ENCODE data around the gene ITSN2. TPM values are rescaled to one million over a fixed set of nuclear protein-coding genes. Genes with fewer than 3 reads are reported as not detected.

ITSN2 gene
- total RNA-seq, 1 experiment from 2014 or later = 21.9 TPM

DNA sequence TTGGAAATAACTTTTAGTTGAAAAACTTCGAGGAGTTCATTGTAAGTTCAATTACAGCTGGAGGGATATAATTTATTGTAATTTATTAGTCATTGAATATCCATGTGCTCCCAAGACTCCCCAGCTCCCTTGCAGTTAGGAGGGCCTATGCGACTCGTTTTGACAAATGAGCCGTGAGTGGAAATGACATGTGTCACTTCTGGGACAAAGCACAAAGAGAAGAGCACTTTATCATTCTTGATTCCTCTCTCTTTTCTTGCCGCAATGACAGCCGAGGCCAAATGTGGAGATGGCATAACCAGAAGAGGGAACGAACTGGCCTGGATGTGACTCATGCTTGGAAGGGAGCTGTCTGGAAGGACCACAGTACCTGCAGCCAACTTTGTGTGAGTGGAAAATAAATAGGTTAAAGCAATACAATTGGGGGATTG is 44.2 kb upstream of the ITSN2 start:
- Histone ChIP-seq H3K79me2 (ENCODE audit: low read length) (no peaks in the 10 kb centered on the region), H3K4me3 (ENCODE audit: low read length) (no peak overlapping the region), H3K36me3 (ENCODE audit: low read depth, low read length) (no peaks in the 10 kb centered on the region), H3K27ac (ENCODE audit: low read length) (no peak overlapping the region), H3K27me3 (ENCODE audit: low read length) (no peaks in the 10 kb centered on the region), H2AFZ (ENCODE audit: low read length) (peak overlapping the region; percentile 49; the same call in 1 of the 2 replicates), H3K9ac (ENCODE audit: low read length) (no peak overlapping the region), H3F3A (ENCODE audit: low read length, unreplicated experiment) (peaks cover 4% of the 10 kb centered on the region), H3K9me3 (ENCODE audit: low read length) (no peaks in the 10 kb centered on the region), H4K20me1 (ENCODE audit: low read length) (no peaks in the 10 kb centered on the region), H3K4me1 (ENCODE audit: insufficient read depth, low read length) (peaks cover 5% of the 10 kb centered on the region), H3K9me2 (replicated peaks; ENCODE audit: low read length) (no peaks in the 10 kb centered on the region), H3K4me2 (ENCODE audit: low read length) (peak overlapping the region; percentile 44)
- DNase-seq (peak; percentile 47), ATAC-seq (peak; percentile 84)
- no TSS peak for BruUV-seq (replicated peaks)
- TF ChIP-seq EZH2 (IDR thresholded peaks at IDR 0.05; ENCODE audit: low read length, unreplicated experiment) (no peak), EZH2phosphoT487 (IDR thresholded peaks at IDR 0.05; ENCODE audit: borderline replicate concordance, low read length) (no peak)
- TF ChIP-seq, protein P1, sequence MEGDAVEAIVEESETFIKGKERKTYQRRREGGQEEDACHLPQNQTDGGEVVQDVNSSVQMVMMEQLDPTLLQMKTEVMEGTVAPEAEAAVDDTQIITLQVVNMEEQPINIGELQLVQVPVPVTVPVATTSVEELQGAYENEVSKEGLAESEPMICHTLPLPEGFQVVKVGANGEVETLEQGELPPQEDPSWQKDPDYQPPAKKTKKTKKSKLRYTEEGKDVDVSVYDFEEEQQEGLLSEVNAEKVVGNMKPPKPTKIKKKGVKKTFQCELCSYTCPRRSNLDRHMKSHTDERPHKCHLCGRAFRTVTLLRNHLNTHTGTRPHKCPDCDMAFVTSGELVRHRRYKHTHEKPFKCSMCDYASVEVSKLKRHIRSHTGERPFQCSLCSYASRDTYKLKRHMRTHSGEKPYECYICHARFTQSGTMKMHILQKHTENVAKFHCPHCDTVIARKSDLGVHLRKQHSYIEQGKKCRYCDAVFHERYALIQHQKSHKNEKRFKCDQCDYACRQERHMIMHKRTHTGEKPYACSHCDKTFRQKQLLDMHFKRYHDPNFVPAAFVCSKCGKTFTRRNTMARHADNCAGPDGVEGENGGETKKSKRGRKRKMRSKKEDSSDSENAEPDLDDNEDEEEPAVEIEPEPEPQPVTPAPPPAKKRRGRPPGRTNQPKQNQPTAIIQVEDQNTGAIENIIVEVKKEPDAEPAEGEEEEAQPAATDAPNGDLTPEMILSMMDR (conservative IDR thresholded peaks at IDR 0.05; ENCODE audit: low read depth, low read length) = no peak
- CTCF ChIA-PET = no interaction called here
- intact Hi-C loops (cut with micrococcal nuclease) = no loop called here
- POLR2A ChIA-PET (ENCODE audit: unreplicated experiment) = interaction anchor here (0.5 kb wide), 1 partner anchor 129 kb away, joined by 3 read pairs; no protein-coding TSS in a partner anchor

DNA sequence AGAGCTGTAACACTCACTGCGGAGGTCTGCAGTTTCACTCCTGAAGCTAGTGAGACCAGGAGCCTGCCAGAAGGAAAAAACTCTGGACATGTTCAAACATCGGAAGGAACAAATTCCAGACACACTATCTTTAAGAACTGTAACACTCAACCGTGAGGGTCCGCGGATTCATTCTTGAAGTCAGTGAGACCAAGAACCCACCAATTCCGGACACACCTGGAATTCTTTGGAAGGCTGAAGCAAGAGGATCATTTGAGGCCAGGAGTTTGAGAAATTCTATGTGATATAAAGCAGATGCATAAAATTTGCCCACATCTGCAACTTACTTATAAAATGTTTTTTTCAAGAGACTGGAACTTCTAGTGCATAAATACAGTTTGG is 43.5 kb upstream of the ITSN2 start:
- Histone ChIP-seq H3K4me2 (ENCODE audit: low read length) (no peak overlapping the region), H3F3A (ENCODE audit: low read length, unreplicated experiment) (peaks cover 4% of the 10 kb centered on the region), H3K27me3 (ENCODE audit: low read length) (no peaks in the 10 kb centered on the region), H3K4me1 (ENCODE audit: insufficient read depth, low read length) (peaks cover 5% of the 10 kb centered on the region), H3K36me3 (ENCODE audit: low read depth, low read length) (no peaks in the 10 kb centered on the region), H2AFZ (ENCODE audit: low read length) (no peak overlapping the region), H4K20me1 (ENCODE audit: low read length) (no peaks in the 10 kb centered on the region), H3K27ac (ENCODE audit: low read length) (no peak overlapping the region), H3K4me3 (ENCODE audit: low read length) (no peak overlapping the region), H3K9me3 (ENCODE audit: low read length) (no peaks in the 10 kb centered on the region), H3K79me2 (ENCODE audit: low read length) (no peaks in the 10 kb centered on the region), H3K9ac (ENCODE audit: low read length) (no peak overlapping the region), H3K9me2 (replicated peaks; ENCODE audit: low read length) (no peaks in the 10 kb centered on the region)
- TF ChIP-seq, protein P1 (conservative IDR thresholded peaks at IDR 0.05; ENCODE audit: low read depth, low read length) = no peak
- TF ChIP-seq EZH2phosphoT487 (IDR thresholded peaks at IDR 0.05; ENCODE audit: borderline replicate concordance, low read length) (no peak), EZH2 (IDR thresholded peaks at IDR 0.05; ENCODE audit: low read length, unreplicated experiment) (no peak)
- DNase-seq (no peak), ATAC-seq (no peak)
- intact Hi-C loops (cut with micrococcal nuclease) = no loop called here
- ChIA-PET POLR2A (ENCODE audit: unreplicated experiment) (no interaction called here), CTCF (no interaction called here)
- BruUV-seq (replicated peaks) = no TSS peak

DNA sequence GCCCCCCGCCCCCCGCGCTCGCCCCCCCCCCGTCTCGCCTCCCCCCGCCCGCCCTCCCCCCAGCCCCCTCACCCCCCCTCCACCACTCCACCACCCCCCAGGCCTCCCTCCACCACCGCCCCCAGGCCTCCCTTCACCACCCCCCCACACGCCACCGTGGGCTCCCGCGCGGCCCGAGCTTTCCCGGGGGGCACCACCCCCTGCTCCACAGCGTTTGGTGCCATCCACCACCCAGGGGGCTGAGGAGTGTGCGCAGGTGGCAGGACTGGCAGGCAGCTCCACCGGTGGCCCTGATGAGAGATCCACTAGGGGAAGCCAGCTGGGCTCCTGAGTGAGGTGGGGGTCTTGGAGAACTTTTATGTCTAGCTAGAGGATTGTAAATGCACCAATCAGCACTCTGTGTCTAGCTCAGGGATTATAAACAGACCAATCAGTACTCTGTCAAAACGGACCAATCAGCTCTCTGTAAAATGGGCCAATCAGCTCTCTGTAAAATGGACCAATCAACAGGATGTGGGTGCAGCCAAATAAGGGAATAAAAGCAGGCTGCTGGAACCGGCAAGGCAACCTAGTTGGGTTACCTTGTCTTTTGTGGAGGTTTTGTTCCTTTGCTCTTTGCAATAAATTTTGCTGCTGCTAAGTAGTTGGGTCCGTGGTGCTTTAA is 43.0 kb upstream of the ITSN2 start:
- Histone ChIP-seq H3K4me2 (ENCODE audit: low read length) (no peak overlapping the region), H3K9me3 (ENCODE audit: low read length) (no peaks in the 10 kb centered on the region), H3K9me2 (replicated peaks; ENCODE audit: low read length) (no peaks in the 10 kb centered on the region), H3K4me1 (ENCODE audit: insufficient read depth, low read length) (peaks cover 5% of the 10 kb centered on the region), H3F3A (ENCODE audit: low read length, unreplicated experiment) (peaks cover 4% of the 10 kb centered on the region), H4K20me1 (ENCODE audit: low read length) (no peaks in the 10 kb centered on the region), H3K27me3 (ENCODE audit: low read length) (no peaks in the 10 kb centered on the region), H3K9ac (ENCODE audit: low read length) (no peak overlapping the region), H3K36me3 (ENCODE audit: low read depth, low read length) (no peaks in the 10 kb centered on the region), H3K79me2 (ENCODE audit: low read length) (no peaks in the 10 kb centered on the region), H3K27ac (ENCODE audit: low read length) (no peak overlapping the region), H2AFZ (ENCODE audit: low read length) (no peak overlapping the region), H3K4me3 (ENCODE audit: low read length) (no peak overlapping the region)
- TF ChIP-seq EZH2 (IDR thresholded peaks at IDR 0.05; ENCODE audit: low read length, unreplicated experiment) = no peak
- TF ChIP-seq EZH2phosphoT487 (IDR thresholded peaks at IDR 0.05; ENCODE audit: borderline replicate concordance, low read length) = no peak
- TF ChIP-seq, protein P1 (conservative IDR thresholded peaks at IDR 0.05; ENCODE audit: low read depth, low read length) = no peak
- intact Hi-C loops (cut with micrococcal nuclease) = no loop called here
- ChIA-PET CTCF (no interaction called here), POLR2A (ENCODE audit: unreplicated experiment) (interaction anchor here (0.6 kb wide), 1 partner anchor 390 kb away, joined by 3 read pairs; the partner anchor contains the start of gene CENPO)
- no TSS peak for BruUV-seq (replicated peaks)
- no peak for ATAC-seq
- no peak for DNase-seq
